Testis (tissue), 3 donors: ENCODE data around the gene ACSS3. TPM values are rescaled to one million over a fixed set of nuclear protein-coding genes. Genes with fewer than 3 reads are reported as not detected.

Experiments used
- DNase-seq: peaks from one replicate; pipeline ENCODE4 v3.0.0-alpha.2; 2019
- H3K27ac ChIP-seq, 2 donors: fragments of 200-600 bp; sonication (generic); one replicate each; pipeline ENCODE4 v1.5.1; 2019
- H3K27me3 ChIP-seq: fragments of 200-600 bp; sonication (generic); one replicate; pipeline ENCODE4 v1.5.1; 2019
- H3K36me3 ChIP-seq: fragments of 200-600 bp; sonication (generic); one replicate; pipeline ENCODE4 v1.5.1; 2017; ENCODE audit warnings: low read depth; ENCODE audit errors: missing control alignments
- H3K4me1 ChIP-seq: fragments of 200-600 bp; sonication (generic); one replicate; pipeline ENCODE4 v1.5.1; 2019
- H3K4me3 ChIP-seq, 2 donors: fragments of 200-600 bp; sonication (generic); one replicate each; pipeline ENCODE4 v1.5.1; 2017 to 2019
- H3K9me3 ChIP-seq: fragments of 200-600 bp; sonication (generic); one replicate; pipeline ENCODE4 v1.5.1; 2017
- CTCF ChIP-seq, 3 experiments: fragments of 450-650 bp in 2 of 3; fragments of 200-600 bp in 1 of 3; sonication (generic) in 1 of 3; IDR thresholded peaks; one replicate each; pipeline ENCODE4 v1.5.1; 2016 to 2019; ENCODE audit warnings: antibody characterized with exemption in 3 of 3, mild to moderate bottlenecking in 2 of 3, moderate library complexity in 1 of 3
- POLR2A ChIP-seq: fragments of 450-650 bp; IDR thresholded peaks from one replicate; pipeline ENCODE4 v1.6.1; 2017; ENCODE audit warnings: antibody characterized with exemption, mild to moderate bottlenecking, moderate library complexity
- WGBS, 2 donors: methylation state at CpG; one replicate each; pipeline ENCODE4 v1.1.5; 2018; 5-methylcytosine and 5-hydroxymethylcytosine counted together
- intact Hi-C: fragments of 100-400 bp; cut with DNase I; formaldehyde crosslinking; loops from one replicate; pipeline ENCODE4 v1.15.1; 2023; ENCODE audit warnings: low total_unique reads
- microRNA-seq, 2 donors: library from miRNA; unstranded; fragments of <30 nt; microRNA quantifications; one replicate each; pipeline ENCODE4, GENCODE V29; 2016; ENCODE audit warnings: borderline number of aligned reads in 2 of 2, borderline replicate concordance in 1 of 2
- polyA plus RNA-seq: library from polyadenylated mRNA; stranded (reverse); fragments of 350-450 nt; fragmentation: Illumina TruSeq; extraction: RNeasy Lipid Tissue Mini Kit (QIAGEN cat#74804); gene quantifications from one replicate; pipeline ENCODE4 v1.2.3, GENCODE V29; 2014; ENCODE audit warnings: low read depth, low replicate concordance; ENCODE audit not compliant: insufficient read depth
- small RNA-seq, 2 donors: library from RNA; depleted of rRNA; stranded (forward); fragments of <200 nt; gene quantifications; one replicate each; pipeline ENCODE3, GENCODE V24; 2016
- total RNA-seq, 2 donors: library from RNA; depleted of rRNA; stranded (reverse); fragments of >200 nt; gene quantifications; one replicate each; pipeline ENCODE4 v1.2.3, GENCODE V29; 2016

ACSS3 gene
- total and polyA plus RNA-seq, 3 donors from 2014 or later: 7.5 to 22.8 (median 17.1) TPM

GRCh38 chr12:81300454-81300853 is 222.6 kb downstream of the ACSS3 start:
- no peak for DNase-seq
- intact Hi-C loops: no loop called here
- no peak overlapping the region for H3K4me3 ChIP-seq
- WGBS, 2 donors: 60 to 72% methylated on average over 2 of the region's 2 CpGs
- H3K27ac ChIP-seq: no peak overlapping the region
- no peaks in the 10 kb centered on the region for H3K4me1 ChIP-seq
- H3K36me3 ChIP-seq: no peaks in the 10 kb centered on the region
- TF ChIP-seq POLR2A (no peak), CTCF (IDR thresholded peaks at IDR 0.05) (no peak)
- H3K9me3 ChIP-seq: no peaks in the 10 kb centered on the region
- no peaks in the 10 kb centered on the region for H3K27me3 ChIP-seq

- H3K4me3 ChIP-seq: no peak overlapping the region
- DNase-seq: no peak
- no peaks in the 10 kb centered on the region for H3K4me1 ChIP-seq
- intact Hi-C loops: no loop called here
- WGBS, 2 donors: 89 to 91% methylated on average over 3 of the region's 3 CpGs
- no peak overlapping the region for H3K27ac ChIP-seq
- no peak for TF ChIP-seq POLR2A
- TF ChIP-seq CTCF (IDR thresholded peaks at IDR 0.05): no peak
- no peaks in the 10 kb centered on the region for H3K27me3 ChIP-seq
- no peaks in the 10 kb centered on the region for H3K9me3 ChIP-seq
- H3K36me3 ChIP-seq: no peaks in the 10 kb centered on the region
Observed at GRCh38 chr12:81303935-81304334, 226.1 kb downstream of the ACSS3 start.

Small RNAs within 50 kb of the gene (microRNA-seq; reads per million reads assigned to microRNA genes)
- 0 to 0.69 reads per million in 2 donors for gene MIR4699

Small RNAs within 50 kb of the gene (small RNA-seq; reads per million reads assigned to genes)
- gene MIR4699: 0 reads per million in 2 donors

Other genes starting within 250 kb of the ACSS3 start
- gene LIN7A, start 140.1 kb upstream of the ACSS3 start, total RNA-seq: 10 to 100 TPM in 1 of 2 donors, 1 to 10 TPM in 1; 5.8 to 12.0 TPM
- 48.6 TPM for gene LIN7A, start 140.1 kb upstream of the ACSS3 start, polyA plus RNA-seq